GM10847 (cell line): ENCODE results near the gene UTP25.

ENCODE experiments used
- POLR2A ChIP-seq: IDR thresholded peaks from 2 replicates; pipeline ENCODE4 v1.6.1; 2011; ENCODE audit not compliant: insufficient read length; ENCODE audit errors: extremely low read depth

UTP25 gene

DNA sequence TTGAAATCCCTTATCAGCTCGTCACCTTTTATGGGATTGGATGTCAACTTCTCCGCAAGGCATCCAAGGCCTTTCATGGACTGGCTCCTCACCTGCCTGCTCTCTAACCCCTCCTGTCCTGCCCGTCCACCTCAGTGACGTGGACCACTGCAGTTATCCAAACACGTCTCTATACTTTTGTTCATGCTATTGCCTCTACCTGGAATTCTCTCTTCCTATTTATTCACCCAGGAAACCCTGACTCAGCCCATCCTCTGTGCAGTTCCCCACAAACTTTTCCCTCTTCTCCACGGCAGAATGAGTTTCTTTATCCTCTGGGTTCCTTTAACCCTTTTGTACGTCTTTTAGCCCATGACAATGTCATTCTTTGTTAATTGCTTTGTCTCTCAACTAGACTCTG is 5.1 kb upstream of the UTP25 start:
- TF ChIP-seq POLR2A, result no peak

DNA sequence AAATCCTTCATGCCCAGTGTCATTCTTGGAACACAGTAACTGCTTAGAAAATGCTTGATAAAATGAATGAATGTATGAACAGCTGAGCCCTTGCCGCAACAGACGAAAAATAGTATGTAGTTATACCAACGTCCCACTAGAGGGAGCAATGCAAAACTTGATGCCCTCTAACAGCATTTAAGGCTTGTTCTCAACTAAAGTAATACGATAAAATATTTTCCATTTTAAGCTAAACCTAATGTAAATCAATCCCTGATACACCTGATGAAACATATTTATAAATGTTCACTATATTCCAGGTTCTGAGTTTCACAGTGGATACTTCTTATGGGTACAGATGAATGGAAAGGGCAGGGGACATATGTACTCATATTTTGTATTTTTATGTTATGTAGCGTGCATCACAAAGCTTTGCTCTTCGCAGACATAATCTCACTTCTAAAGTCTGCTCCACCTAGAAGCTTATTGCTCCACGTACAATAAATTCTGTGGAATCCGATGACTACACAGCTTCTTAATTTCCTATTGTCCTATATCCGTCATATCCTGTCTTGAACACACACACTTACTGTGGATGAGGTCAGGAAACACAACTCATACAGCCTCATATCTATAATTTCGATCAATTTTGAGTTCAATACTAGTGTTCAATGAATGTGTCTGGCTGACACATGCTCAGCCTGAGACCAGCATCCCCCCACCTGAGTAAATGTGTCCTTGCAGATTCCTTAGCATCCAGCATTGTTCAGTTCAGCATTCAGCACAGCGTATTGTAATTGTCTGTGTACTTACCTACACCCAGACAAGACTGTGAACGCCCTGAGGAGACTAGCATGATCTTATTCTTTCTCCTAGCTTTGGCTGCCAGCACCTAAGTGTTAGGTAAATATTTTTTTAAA is 4.4 kb upstream of the UTP25 start:
- TF ChIP-seq POLR2A, result no peak

GRCh38 chr1:209825591-209826434 is 2.0 kb upstream of the UTP25 start:
- TF ChIP-seq POLR2A, result no peak

- no peak for TF ChIP-seq POLR2A
These were observed 1.9 kb downstream of the UTP25 start for GRCh38 chr1:209829716-209830115.

DNA sequence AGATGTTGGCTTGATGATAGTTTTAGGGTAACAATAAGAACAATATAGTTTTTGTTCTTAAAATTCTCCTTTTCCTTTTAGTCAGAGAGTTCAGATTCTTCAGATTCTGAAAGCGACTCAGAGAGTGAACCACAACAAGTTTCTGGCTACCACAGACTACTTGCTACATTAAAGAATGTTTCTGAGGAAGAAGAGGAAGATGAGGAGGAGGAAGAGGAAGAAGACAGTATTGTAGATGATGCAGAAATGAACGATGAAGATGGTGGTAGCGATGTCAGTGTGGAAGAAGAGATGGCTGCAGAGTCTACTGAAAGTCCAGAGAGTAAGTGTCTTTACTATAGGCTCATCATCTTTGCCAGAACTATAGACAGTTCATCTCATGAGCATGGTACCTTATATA is 3.0 kb downstream of the UTP25 start:
- no peak for TF ChIP-seq POLR2A

DNA sequence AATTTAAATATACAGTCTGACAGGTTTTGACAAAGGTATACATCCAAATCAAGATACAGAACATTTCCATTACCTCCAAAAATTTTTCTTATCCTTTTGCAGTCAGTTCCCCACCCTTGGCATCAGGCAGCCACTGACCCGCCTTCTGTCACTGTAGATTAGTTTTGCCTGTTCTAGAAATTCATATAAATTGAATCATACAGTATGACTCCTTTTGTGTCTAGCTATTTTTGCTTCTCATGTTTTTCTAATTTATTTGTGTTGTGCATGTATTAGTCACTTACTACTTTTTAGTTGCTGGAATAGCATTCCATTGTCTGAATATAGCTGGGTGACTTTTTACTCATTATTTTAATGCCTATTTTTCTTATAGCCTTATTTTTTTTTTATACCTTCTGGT is 3.8 kb downstream of the UTP25 start:
- no peak for TF ChIP-seq POLR2A

GRCh38 chr1:209835782-209836298 is 8.1 kb downstream of the UTP25 start:
- TF ChIP-seq POLR2A, result no peak

- TF ChIP-seq POLR2A, result no peak
These were observed 9.9 kb downstream of the UTP25 start for GRCh38 chr1:209837671-209838070.

- TF ChIP-seq POLR2A, result no peak
These were observed 10.8 kb downstream of the UTP25 start for GRCh38 chr1:209838537-209838936.

DNA sequence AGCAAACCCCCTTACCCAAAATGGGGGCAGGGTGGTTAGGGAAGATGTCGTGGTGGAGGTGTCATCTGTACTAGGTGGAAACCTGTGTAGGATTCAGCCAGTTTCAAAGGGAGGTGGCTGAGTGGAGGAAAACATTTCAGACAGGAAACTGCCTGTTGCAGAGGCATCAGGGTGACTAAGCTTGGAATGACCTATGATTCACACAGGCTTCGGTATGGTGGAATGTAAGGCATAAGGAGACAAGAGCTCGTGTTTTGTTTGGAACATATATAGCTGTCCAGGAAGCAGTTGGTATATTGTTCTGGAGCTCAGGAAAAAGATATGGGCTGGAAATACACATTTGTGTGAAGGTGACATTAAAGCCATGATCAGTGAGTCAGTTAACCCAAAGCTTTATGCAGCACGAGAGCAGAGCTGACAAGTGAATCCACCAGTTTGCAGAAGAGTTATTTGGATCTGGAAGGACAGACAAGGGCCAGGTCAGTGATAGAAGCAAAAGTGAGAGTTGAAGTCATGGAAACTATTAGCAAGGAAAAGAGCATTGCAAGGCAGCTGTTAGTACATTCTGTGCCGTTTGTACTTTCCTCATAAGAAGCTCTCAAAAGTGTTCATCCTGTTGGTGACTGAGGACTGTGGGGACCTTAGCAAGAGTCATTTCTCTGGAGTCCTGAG is 12.2 kb downstream of the UTP25 start:
- TF ChIP-seq POLR2A, result no peak

DNA sequence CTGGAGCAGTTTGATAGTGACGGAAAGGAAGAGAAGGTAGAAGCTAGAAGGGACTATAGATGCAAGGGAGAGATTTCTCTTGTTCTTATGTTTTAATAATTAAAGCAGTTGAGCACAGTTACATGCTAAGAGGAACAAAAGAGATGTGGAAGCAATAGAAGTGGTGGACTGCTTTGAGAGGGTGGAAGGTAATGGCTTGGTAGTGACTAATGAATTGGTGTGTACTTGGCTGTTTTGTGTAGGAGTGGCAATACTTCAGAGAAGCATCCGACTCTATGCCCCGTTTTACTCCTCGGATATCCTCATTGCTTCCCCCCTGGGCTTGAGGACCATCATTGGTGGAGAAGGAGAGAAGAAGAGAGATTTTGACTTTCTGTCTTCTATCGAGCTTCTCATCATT is 12.8 kb downstream of the UTP25 start:
- no peak for TF ChIP-seq POLR2A

- TF ChIP-seq POLR2A, result no peak
These were observed 17.1 kb downstream of the UTP25 start for GRCh38 chr1:209844695-209845407.

GRCh38 chr1:209845408-209845725 is 17.6 kb downstream of the UTP25 start:
- TF ChIP-seq POLR2A, result no peak

GRCh38 chr1:209849388-209849787 is 21.6 kb downstream of the UTP25 start:
- TF ChIP-seq POLR2A, result no peak
